ENCODE measurements around the gene BEST1. TPM values are rescaled to one million over a fixed set of nuclear protein-coding genes. Genes with fewer than 3 reads are reported as not detected.
A peak's percentile ranks its signal among the peaks of the same experiment; 100 is the strongest.

Gene BEST1
- total and polyA plus RNA-seq, 2 of the 13 experiments (the other 11 are each of a cell fraction or from before 2014, with no cell fraction given): 0.09 to 0.65 TPM

GRCh38 chr11:61972672-61973475 is 22.7 kb downstream of the BEST1 start (continued):
- TF ChIP-seq GTF3A (CRISPR knock-in tag; conservative IDR thresholded peaks at IDR 0.05): no peak
- peak; percentile 75; the same call in 1 of the 2 replicates for TF ChIP-seq AHDC1 (CRISPR knock-in tag; IDR thresholded peaks at IDR 0.05; ENCODE audit: borderline replicate concordance)
- TF ChIP-seq ASH2L (IDR thresholded peaks at IDR 0.05; ENCODE audit: insufficient read length, low read depth, low read length): peak; percentile 86
- no peak for TF ChIP-seq HINFP (CRISPR knock-in tag; IDR thresholded peaks at IDR 0.05; ENCODE audit: low read depth)
- peak; percentile 90 for TF ChIP-seq SNAPC4 (CRISPR knock-in tag; IDR thresholded peaks at IDR 0.05)
- TF ChIP-seq ZNF124 (CRISPR knock-in tag; IDR thresholded peaks at IDR 0.05): no peak; the same call in 1 of the 2 replicates
- no peak; the same call in 1 of the 2 replicates for TF ChIP-seq ZNF333 (CRISPR knock-in tag; IDR thresholded peaks at IDR 0.05; ENCODE audit: borderline replicate concordance)
- 0 out of 2 replicates have a peak, but pooled peaks have one; percentile 43 for TF ChIP-seq ZNF709 (CRISPR knock-in tag; IDR thresholded peaks at IDR 0.05)
- no peak for TF ChIP-seq NONO (IDR thresholded peaks at IDR 0.05)
- no peak for TF ChIP-seq NONO (CRISPR knock-in tag; conservative IDR thresholded peaks at IDR 0.05)
- TF ChIP-seq SMAD1 (CRISPR knock-in tag; IDR thresholded peaks at IDR 0.05; ENCODE audit: borderline replicate concordance, low read depth): peak; percentile 82; the same call in 1 of the 2 replicates
- no peak for TF ChIP-seq BRF2 (CRISPR knock-in tag; IDR thresholded peaks at IDR 0.05)
- TF ChIP-seq XBP1 (CRISPR knock-in tag; IDR thresholded peaks at IDR 0.05): peak; percentile 49
- TF ChIP-seq ZBTB20 (CRISPR knock-in tag; IDR thresholded peaks at IDR 0.05; ENCODE audit: borderline replicate concordance, low read depth): peak; percentile 56; the same call in 1 of the 2 replicates
